Pons (tissue), 1 donor: Measurements from ENCODE around the gene IL4.
"Not testable (repeated sequence)": the region's sequence is repeated elsewhere in the genome, so short reads cannot be mapped to it uniquely, and the experiment has no call there.

ENCODE experiments used
- DNase-seq: peaks from one replicate; pipeline ENCODE4 v3.0.0-alpha.2; 2016; ENCODE audit warnings: low spot score

Gene IL4

DNA sequence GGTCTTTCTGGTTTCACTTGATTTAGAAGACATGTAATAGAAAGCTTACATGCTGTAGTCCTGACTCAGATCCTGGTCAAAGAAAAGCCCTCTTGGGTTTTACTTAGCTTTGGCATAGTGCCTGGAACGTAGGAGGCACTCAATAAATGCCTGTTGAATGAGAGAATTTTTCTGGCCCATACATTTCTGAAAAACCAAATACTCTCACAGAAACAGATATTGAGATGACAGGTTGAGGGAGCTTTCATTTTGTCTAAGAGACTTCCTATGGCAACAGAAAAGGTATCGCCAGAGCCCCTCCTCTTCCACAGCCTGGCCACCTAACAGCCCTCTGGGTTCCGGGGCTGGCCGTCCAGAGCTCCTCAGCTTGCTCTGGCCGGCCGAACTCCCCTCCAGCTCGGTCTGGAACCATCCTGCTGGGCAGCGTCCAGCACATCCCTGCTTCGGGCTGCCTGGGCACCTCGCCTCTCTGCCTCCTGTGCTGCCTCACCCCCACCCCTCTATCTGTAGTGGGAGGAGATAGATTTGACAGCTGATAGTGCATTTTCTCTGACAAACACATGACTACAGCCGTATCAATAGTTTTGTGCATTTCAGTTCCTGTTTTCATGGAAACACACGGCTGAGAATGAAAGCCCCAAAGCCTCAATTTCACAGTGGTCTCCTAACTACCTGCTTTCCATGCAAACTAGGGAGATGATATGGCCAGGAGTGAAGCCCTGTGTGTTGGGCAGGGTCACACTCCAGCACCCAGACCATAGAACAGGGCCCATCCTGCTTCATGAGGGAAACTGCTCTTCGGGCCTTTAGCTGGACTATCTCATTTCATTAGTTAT is 1.1 kb downstream of the IL4 start:
- no peak for DNase-seq

DNA sequence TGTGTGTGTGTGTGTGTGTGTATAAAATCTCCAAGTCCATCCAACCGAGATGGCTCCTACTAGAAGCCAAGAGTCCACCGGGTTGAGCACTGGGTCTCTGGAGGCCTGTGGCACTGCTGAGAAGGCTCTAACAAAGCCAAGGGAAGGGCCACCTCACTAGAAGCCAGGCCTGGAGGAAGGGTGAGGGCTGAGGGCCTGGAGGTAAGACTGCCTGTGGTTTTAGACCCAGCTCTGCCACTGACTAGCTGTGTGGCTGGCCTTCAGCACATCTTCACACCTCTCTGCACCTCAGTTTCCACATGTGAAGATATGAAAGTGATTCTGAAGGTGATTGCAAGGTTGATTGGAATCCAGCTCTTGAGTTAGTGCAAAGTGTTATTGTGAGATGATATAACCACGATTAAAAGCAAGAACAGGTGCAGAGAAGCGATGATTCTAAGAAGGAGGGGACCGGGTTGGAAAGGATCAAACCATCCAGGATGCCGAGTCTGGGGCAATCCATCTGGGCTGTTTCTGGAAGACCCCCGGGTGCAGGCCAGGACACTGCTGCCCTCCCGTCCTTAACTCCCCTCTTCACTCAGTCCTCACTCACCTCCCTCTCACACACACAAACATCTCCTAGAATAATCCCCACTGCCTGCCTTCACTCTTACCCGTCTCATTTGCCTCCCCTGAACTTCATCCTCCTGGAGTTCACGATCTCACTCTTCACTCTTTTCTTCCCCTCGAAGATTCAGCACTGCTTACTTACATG is 2.3 kb downstream of the IL4 start:
- DNase-seq, result no peak

DNA sequence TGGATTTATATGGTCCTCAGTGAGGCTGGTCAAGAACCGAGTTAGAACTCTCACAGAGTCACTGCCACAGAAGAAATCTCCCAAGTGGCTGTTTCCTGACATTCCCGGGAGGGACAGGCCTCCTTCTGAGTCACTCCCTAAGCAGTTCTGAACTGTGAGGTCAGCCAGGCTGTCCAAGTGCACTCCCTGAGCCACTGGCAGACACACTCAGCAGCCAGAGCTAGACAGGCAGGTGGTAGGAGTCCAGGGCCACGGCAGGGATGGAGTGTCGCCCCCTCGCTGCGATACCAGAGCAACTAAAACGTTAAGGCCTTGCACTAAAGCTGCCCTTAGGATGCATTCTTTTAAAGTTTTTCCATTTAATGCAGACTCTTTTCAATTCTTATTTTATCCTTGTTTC is 3.4 kb downstream of the IL4 start:
- no peak for DNase-seq

DNA sequence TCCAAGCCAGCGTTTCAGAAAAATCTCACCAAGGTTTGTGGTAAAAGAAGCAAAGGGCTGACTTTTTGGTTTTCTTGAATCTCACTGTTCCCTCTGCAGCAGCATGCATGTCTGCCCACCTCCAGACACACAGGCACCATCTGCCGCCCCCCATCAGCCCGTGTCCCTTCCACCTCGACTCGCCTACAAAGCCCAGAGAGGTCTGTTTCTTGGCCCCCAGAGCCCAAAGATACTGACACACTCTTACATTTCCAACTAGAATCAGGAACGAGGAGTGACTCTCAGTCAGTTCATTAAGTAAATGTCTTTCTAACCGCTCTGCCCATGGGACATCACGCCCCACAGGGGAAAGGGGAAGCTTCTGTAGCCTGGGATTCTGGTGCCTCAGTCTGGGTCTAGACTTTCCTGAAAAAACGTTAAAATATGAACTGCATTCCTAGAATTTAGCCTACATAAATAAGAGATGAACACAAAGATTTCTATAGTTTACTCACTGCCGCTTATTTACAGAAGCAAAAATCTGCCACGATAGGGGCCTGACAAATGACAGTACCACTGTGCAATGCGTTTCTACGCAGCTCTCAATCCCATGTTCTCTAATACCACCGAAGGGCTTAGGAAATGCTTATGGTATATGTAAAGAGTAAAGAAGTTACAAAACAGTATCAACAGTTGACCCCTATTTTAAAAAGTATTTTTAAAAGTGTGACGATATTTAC is 4.1 kb downstream of the IL4 start:
- DNase-seq, result no peak

DNA sequence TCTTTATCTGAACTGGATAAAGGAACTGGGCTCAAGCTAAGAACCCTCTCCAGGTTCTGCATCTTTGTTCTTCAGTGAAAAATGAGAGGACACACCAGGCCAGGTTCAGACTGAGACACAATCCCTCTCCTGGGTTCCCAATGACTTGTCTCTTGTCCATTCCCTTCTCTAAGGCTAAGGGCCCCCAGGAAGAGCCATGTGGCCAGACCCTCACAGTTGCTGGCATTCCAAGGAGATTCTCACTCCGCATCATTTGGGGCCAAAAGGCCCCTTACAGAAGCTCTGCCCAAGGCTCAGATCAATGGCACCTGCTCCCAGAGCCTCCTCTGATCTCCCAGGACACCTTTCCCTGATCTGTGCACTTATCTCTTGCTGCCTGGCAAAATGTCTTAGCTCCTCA is 4.9 kb downstream of the IL4 start:
- DNase-seq, result no peak

DNA sequence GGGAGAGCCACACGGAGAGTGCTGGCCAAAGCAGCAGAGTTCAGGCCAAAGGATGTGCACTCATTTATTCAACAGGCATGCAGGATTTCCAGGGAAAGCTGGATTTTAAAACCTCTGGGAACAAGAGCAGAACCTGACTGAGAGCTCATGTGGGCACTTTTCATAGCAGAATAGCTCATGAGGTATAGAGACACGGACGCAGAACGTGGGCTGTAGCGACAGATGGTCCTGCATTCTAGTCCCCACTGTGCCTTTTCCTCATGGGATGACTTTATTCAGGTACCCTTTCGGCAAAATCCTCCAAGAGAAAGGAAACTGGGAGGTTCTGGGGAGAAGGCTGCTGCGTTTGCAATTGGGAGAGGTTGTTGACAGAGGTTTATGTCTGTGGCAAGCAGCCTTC is 5.4 kb downstream of the IL4 start:
- no peak for DNase-seq

DNA sequence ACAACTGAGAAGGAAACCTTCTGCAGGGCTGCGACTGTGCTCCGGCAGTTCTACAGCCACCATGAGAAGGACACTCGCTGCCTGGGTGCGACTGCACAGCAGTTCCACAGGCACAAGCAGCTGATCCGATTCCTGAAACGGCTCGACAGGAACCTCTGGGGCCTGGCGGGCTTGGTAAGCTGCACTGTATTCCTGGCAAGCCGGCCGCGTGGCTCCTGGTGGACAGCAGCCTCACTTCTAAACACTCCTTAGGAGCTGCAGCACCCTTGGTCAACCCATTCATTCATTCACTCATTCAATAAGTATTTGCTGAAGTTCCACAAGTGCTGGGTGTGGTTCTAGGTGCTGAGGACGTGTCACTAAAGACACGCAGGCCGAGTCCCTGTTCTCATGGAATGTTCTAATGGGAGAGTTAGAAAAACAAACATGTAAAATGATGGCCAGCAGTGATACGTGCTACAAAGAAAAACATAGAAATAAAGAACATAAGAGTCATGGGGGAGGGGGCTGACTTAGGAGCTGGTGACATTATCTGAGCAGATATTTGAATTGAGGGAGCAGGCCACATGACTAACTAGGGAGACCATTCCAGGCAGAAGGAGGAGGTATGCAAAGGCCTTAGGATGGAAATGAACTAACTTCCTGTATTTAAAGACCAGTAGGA is 6.1 kb downstream of the IL4 start:
- no peak for DNase-seq

DNA sequence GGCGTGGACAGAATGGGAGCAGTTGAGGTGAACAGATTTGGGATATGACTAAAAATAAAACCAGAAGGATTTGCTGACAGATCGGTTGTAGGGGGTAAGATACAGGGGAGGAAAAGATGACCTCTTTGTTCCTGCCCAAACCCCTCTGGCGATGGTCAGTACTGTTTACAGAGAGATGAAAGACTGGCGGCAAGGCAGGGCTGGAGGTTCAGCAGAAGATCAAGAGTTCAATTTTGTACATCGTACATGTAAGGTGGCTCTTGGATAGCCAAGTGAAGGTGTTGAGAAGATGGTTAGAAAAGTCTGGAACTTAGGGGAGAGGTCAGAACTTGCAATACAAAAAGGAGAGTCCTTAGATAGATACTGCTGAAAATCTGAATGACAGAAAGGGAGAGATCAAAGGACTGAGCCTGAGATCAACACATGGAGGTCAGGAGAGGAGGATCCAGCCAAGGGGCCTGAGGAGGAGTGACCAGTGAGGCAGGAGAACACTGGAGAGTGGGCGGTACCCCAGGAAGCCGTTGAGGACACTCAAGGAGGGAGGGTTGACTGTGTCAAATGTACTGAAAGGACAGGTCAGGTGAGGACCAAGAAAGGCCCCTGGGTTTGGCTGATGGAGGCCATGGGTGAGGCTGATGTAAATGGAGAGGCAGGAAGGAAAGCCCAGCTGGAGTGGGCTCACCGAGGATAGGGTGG is 7.1 kb downstream of the IL4 start:
- DNase-seq, result no peak

DNA sequence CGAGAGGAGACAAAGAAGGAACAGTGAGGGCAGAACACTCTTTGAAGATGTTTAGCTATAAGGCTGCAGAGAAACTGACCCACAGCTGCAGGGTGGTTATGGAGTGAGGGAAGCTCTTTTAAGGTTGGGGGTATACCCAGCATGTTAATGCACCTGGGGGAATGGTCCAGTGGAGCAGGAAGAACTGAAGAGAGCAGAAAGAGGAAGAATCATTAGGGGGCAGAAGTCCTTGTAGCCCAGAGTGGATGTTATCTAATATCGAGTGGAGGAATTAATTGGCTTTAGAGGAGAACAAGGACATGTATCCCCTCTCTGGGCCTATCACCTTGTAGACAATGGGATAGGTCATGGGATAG is 7.7 kb downstream of the IL4 start:
- no peak for DNase-seq

DNA sequence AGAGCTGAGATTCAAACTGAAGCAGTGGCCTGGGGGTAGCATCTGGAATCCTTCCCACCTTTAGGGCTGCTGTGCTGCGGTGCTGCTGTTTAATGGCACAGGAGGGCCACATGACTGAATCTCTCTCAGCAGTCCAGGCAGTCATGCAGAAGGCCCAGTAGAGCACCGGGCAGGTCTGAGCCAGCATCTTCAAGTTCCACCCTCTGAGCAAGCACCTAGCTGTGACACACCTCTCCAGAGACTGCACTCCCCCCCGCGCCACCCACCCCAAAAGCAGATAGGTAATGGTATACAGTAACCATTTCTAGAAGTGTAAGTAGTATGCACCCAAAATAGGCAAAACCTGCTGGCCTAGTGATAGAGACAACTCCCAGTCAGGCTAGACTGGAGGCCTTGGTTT is 8.2 kb downstream of the IL4 start:
- no peak for DNase-seq

DNA sequence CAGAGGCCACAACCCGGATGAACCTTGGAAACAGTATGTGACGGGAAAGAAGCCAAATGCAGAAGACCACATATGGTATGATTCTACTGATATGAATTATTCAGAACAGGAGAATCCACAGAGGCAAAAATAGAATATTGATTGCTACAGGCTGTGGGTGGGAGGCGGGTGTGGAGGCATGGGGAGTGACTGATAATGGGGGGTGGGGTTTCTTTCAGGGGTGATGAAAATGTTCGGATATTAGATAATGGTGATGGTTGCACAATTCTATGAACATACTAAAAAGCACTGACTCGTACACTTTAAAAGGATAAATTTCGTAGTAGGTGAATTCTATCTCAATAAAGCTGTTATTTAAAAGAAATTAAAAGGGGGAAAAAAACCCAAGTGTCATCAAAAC is 10.7 kb downstream of the IL4 start:
- no peak for DNase-seq

DNA sequence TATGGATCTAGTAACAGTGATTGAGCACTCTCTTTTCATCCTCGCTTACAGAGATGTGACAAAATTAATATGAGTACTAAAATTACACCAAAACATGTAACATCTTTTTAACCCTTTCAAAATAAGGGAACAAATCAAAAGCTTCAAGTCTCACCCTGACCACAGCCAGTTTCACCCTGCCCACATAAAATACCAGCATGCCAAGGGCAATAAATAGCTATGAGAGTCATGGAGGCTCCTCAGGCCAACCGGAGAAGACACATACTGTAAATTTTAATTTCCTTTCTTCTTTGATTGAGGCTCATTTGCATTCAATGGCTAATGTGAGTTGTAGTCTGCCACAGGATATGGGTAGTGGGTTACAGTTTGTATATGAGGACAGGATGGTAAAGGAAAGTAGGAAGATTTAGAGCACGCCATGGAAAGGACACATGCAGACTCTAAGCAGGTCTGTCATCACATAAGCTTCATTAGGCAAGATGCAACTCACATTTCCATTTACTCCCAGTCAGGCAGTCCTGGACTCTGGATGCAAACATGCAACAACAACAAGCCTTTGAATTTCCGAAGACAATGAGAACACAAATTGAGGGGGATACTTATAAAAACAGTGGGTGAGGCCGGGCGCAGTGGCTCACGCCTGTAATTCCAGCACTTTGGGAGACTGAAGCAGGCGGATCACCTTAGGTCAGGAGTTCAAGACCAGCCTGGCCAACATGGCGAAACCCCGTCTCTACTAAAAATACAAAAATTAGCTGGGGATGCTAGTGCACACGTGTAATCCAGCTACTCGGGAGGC is 11.3 kb downstream of the IL4 start:
- no peak for DNase-seq

DNA sequence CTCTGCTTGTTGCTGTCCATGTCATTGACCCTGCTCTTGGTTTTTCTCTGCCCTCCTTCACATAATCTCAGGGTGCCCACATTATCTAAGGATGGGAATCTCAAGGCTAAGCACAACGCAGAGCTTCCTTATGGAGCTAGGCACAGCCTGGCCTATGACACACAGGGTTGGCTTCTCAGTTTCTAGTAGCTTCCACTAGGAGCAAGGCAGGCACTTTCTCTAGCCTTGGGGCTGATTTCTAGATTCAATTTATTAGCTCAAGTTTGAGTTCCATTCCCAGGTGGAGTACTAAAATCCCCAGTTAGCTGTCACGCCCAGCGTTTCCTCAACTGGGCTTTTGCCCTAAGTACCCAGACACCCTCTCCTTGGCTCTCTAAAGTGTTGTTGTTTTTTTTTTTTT is 12.4 kb downstream of the IL4 start:
- no peak for DNase-seq

DNA sequence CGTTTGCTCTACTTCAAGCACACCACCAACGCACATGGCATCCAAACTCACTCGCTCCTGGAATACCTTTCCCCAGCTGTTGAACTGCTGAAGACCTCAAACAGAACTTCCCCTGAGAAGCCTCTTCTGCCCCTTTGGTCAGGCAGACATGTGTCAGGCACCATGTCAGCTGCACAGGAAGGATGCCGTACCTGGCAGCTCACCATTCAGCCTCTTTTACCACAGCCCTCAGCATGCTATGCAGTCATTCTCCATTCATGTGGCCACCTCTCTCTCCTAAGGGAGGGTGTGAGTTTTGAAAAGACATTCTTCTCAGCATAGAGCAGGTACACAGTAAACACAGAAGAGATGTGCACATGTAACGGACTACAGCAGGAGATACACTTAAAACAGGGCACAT is 14.2 kb downstream of the IL4 start:
- DNase-seq, result no peak

DNA sequence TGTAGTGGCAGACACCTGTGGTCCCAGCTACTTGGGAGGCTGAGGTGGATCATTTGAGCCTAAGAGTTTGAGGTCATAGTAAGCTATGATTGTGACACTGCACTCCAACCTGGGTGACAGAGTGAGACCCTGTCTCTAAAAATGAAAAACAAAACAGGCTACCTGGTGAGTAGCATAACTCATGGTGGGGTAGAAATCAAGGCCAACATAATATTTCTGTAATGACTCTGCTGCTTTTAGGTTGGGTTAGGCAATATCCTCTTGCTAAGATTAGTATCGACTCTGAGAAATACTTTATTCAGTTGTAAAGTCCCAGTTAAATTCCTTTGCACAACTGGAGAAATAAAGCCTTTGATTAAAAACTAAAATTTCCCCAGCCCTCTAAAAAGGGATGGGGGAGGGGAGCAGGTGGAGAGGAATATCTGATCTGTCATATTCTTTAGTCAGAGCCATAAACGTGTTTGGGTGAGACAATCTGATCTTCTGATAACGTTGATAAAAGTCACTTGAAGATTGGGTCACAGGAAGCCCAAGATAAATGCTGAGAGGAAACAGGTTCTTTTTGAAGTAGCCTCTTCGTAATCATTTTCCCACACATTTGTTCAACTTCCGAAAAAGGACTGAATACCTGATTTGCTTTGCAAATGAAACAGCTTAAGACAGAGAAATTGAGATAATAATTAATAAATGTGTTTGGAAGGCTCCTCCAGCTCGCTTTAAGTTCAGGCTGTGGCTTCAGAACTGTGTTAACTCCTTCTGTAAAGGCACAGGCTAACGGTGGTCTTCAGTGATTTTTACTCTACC is 14.9 kb downstream of the IL4 start:
- DNase-seq, result no peak

DNA sequence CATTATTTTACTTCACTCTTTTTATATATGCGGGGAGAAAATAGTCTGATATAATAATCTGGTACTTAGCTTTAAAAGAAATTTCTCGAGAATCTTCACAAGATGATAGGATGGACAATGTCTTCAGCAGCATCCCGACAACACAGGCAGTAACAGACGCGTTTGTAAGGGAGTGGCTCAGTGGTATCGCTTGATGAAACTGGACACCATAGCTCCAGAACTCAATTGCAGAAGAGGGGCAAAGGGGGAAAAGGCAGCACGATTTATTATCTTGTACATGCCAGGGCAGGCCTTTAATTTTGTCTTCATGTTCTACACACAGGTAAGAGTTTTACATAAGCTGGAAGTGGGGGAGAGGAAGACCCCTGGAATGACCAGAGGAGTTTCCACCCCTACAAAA is 15.7 kb downstream of the IL4 start:
- no peak for DNase-seq

DNA sequence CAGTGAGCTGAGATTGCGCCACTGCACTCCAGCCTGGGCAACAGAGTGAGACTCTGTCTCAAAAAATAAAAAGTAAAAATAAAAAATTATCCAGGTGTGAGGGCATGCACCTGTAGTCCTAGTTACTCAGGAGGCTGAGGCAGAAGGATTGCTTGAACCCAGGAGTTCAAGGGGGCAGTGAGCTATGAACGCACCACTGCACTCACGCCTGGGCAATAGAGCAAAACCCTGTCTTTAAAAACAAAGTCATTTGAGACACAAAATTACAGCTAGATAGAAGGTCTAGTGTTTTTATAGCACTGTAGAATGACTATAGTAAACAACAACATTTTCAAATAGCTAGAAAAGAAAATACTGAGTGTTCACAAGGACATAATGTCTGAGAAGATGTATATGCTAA is 16.4 kb downstream of the IL4 start:
- no peak for DNase-seq

DNA sequence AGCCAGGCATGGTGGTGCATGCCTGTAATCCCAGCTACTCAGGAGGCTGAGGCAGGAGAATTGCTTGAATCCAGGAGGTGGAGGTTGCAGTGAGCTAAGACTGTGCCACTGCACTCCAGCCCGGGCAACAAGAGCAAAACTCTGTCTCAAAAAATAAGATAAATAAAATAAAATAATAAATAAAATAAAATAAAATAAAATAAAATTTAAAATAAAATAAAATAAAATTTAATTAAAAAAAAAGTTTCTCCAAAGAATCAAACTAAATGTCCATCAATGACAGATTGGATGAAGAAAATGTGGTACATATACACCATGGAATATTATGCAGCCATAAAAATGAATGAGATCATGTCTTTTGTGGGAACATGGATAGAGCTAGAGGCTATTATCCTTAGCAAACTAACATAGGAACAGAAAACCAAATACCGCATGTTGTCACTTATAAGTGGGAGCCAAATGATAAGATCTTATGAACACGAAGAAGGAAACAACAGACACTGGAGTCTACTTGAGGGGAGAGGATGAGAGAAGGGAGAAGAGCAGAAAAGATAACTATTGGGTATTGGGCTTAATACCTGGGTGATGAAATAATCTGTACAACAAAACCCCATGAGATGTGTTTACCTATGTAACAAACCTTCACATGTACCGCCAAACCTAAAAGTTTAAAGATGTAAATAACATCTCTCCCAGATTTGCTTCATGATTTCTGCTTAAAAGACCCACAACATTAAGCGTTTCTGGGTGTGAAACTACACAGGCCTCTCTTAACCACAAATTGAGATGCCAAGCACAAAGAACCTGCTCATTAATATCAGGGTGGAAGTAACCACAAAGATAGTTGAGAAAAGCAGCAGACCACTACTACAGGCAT is 18.2 kb downstream of the IL4 start:
- DNase-seq, result not testable (repeated sequence)

DNA sequence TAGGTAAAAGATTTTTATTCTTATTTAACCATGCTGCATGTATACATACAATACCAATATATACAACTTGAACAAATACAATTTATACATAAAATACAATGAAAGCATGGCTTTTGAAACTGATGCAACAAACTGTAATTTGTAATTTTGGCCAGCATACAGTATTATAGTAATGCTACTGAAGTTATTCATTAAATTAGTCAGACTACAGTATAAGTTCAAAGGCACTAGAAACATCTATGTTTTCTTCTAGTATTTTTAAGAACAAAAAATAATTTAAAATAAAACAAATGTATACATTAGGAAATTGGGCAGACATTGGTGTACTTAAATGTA is 18.8 kb downstream of the IL4 start:
- DNase-seq, result no peak
